ENCODE results near the gene ELK3.
"Not testable (repeated sequence)": the region's sequence is repeated elsewhere in the genome, so short reads cannot be mapped to it uniquely, and the experiment has no call there.

The ELK3 gene

GRCh38 chr12:96305665-96306064, 111.5 kb downstream of the ELK3 start:
- DNase-seq (ENCODE audit: low read depth), result no peak

GRCh38 chr12:96308881-96309280, 114.7 kb downstream of the ELK3 start:
- DNase-seq (ENCODE audit: low read depth), result no peak

GRCh38 chr12:96310067-96310466, 115.9 kb downstream of the ELK3 start:
- no peak for DNase-seq (ENCODE audit: low read depth)

- no peak for DNase-seq (ENCODE audit: low read depth)
Measured at GRCh38 chr12:96311191-96311590, 117.0 kb downstream of the ELK3 start.

- no peak for DNase-seq (ENCODE audit: low read depth)
Measured at GRCh38 chr12:96313606-96314005, 119.4 kb downstream of the ELK3 start.

- no peak for DNase-seq (ENCODE audit: low read depth)
Measured at GRCh38 chr12:96314723-96315122, 120.5 kb downstream of the ELK3 start.

GRCh38 chr12:96315741-96316481, 121.7 kb downstream of the ELK3 start:
- not testable (repeated sequence) for DNase-seq (ENCODE audit: low read depth)

GRCh38 chr12:96317801-96318200, 123.6 kb downstream of the ELK3 start:
- not testable (repeated sequence) for DNase-seq (ENCODE audit: low read depth)
